Endodermal cell (in vitro differentiated cells): ENCODE results near the gene DDC. TPM values are rescaled to one million over a fixed set of nuclear protein-coding genes. Genes with fewer than 3 reads are reported as not detected.

Experiments
- DNase-seq: peaks from one replicate; pipeline ENCODE4 v3.0.0-alpha.2; 2017
- H3K27ac ChIP-seq: 2 replicates; pipeline ENCODE4 v1.5.1; 2013; ENCODE audit warnings: mild to moderate bottlenecking, low read depth, low read length, moderate library complexity
- H3K27me3 ChIP-seq: 2 replicates; pipeline ENCODE4 v1.6.1; 2013; ENCODE audit warnings: mild to moderate bottlenecking, low read length, moderate library complexity; ENCODE audit not compliant: insufficient read depth, control insufficient read depth, poor library complexity, severe bottlenecking
- H3K36me3 ChIP-seq: 2 replicates; pipeline ENCODE4 v1.7.0; 2013; ENCODE audit warnings: mild to moderate bottlenecking, low read length, moderate library complexity; ENCODE audit not compliant: control insufficient read depth, insufficient read depth
- H3K4me1 ChIP-seq: one replicate; pipeline ENCODE4 v1.7.0; 2013; ENCODE audit warnings: low read length; ENCODE audit not compliant: control insufficient read depth, insufficient read depth
- H3K4me3 ChIP-seq: 2 replicates; pipeline ENCODE4 v1.5.1; 2013; ENCODE audit warnings: mild to moderate bottlenecking, low read length, moderate library complexity
- H3K9ac ChIP-seq: 2 replicates; pipeline ENCODE4 v1.6.1; 2013; ENCODE audit warnings: mild to moderate bottlenecking, low read length, moderate library complexity; ENCODE audit not compliant: poor library complexity, severe bottlenecking; ENCODE audit errors: extremely low read depth
- H3K9me3 ChIP-seq: 2 replicates; pipeline ENCODE4 v1.6.1; 2013; ENCODE audit warnings: mild to moderate bottlenecking, low read length, moderate library complexity; ENCODE audit not compliant: control insufficient read depth
- H3K27ac Mint-ChIP-seq: 2 replicates; pipeline ENCODE4 v1.8.0; 2020; ENCODE audit warnings: mixed read lengths
- H3K27me3 Mint-ChIP-seq: 2 replicates; pipeline ENCODE4 v1.8.0; 2021; ENCODE audit warnings: mild to moderate bottlenecking, mixed read lengths; ENCODE audit not compliant: insufficient read depth
- H3K36me3 Mint-ChIP-seq: 2 replicates; pipeline ENCODE4 v1.8.0; 2020; ENCODE audit warnings: low read depth, mixed read lengths
- H3K4me1 Mint-ChIP-seq: 2 replicates; pipeline ENCODE4 v1.8.0; 2020; ENCODE audit warnings: mixed read lengths
- H3K4me3 Mint-ChIP-seq: 2 replicates; pipeline ENCODE4 v1.8.0; 2020; ENCODE audit warnings: mild to moderate bottlenecking, moderate library complexity, mixed read lengths
- H3K9me3 Mint-ChIP-seq: 2 replicates; pipeline ENCODE4 v1.8.0; 2020; ENCODE audit warnings: mild to moderate bottlenecking, mixed read lengths
- CTCF ChIP-seq: fragments of 200-600 bp; sonication (generic); conservative IDR thresholded peaks from 2 replicates; pipeline ENCODE4 v1.5.0; 2021; ENCODE audit warnings: antibody characterized with exemption, mild to moderate bottlenecking
- WGBS, 2 experiments: methylation state at CpG; one replicate each; pipeline versions ENCODE4 v1.1.5 to v1.1.7; 2013; ENCODE audit warnings: missing lambda C conversion rate in 2 of 2, mixed read lengths in 1 of 2; ENCODE audit not compliant: insufficient coverage in 1 of 2, insufficient read length in 1 of 2; 5-methylcytosine and 5-hydroxymethylcytosine counted together
- total RNA-seq, 2 donors: library from RNA; stranded (reverse); fragmentation: NEBNext Ultra II Directional in 1 of 2; extraction: Animal tissue kit (Norgen Biotek cat#: 25700) in 1 of 2; gene quantifications; 2 replicates in 1 of 2; 3 replicates in 1 of 2; pipeline ENCODE4 v1.2.1, GENCODE V29; 2021

The DDC gene
- total RNA-seq, 2 donors from 2014 or later: 1.1 TPM

GRCh38 chr7:50605059-50605458 lies 39.9 kb upstream of the DDC start:
- Histone ChIP-seq H3K9me3 (no peaks in the 10 kb centered on the region), H3K36me3 (peaks cover 91% of the 10 kb centered on the region), H3K4me3 (no peak overlapping the region), H3K4me1 (no peaks in the 10 kb centered on the region), H3K27me3 (no peaks in the 10 kb centered on the region), H3K27ac (no peak overlapping the region), H3K9ac (no peak overlapping the region)
- WGBS, 2 experiments: 95% methylated on average over 9 to 13 of the region's 13 CpGs
- DNase-seq: no peak
- Mint-ChIP-seq H3K27me3 (no peaks in the 10 kb centered on the region), H3K27ac (no peak overlapping the region), H3K36me3 (peaks cover 66% of the 10 kb centered on the region), H3K4me3 (no peak overlapping the region), H3K9me3 (no peaks in the 10 kb centered on the region), H3K4me1 (peaks cover 3% of the 10 kb centered on the region)
- TF ChIP-seq CTCF: no peak

- Mint-ChIP-seq H3K27ac (no peak overlapping the region), H3K4me1 (peaks cover 8% of the 10 kb centered on the region), H3K9me3 (no peaks in the 10 kb centered on the region), H3K36me3 (peaks cover 70% of the 10 kb centered on the region), H3K4me3 (no peak overlapping the region), H3K27me3 (no peaks in the 10 kb centered on the region)
- Histone ChIP-seq H3K27ac (no peak overlapping the region), H3K4me3 (no peak overlapping the region), H3K9ac (no peak overlapping the region), H3K4me1 (peaks cover 6% of the 10 kb centered on the region), H3K27me3 (no peaks in the 10 kb centered on the region), H3K9me3 (no peaks in the 10 kb centered on the region), H3K36me3 (peaks cover 83% of the 10 kb centered on the region)
- DNase-seq: no peak
- WGBS, 2 experiments: 92 to 93% methylated on average over 2 to 7 of the region's 7 CpGs
- no peak for TF ChIP-seq CTCF
Observed at GRCh38 chr7:50603287-50603686, 38.1 kb upstream of the DDC start.

GRCh38 chr7:50599385-50599784 lies 34.2 kb upstream of the DDC start:
- Mint-ChIP-seq H3K36me3 (peaks cover 71% of the 10 kb centered on the region), H3K4me1 (peaks cover 8% of the 10 kb centered on the region), H3K27ac (no peak overlapping the region), H3K27me3 (no peaks in the 10 kb centered on the region), H3K4me3 (no peak overlapping the region), H3K9me3 (no peaks in the 10 kb centered on the region)
- Histone ChIP-seq H3K27ac (no peak overlapping the region), H3K4me1 (peaks cover 6% of the 10 kb centered on the region), H3K9ac (no peak overlapping the region), H3K9me3 (no peaks in the 10 kb centered on the region), H3K4me3 (no peak overlapping the region), H3K27me3 (no peaks in the 10 kb centered on the region), H3K36me3 (peaks cover 87% of the 10 kb centered on the region)
- 92 to 98% methylated on average over 6 to 12 of the region's 12 CpGs for WGBS, 2 experiments
- DNase-seq: no peak
- TF ChIP-seq CTCF: no peak
